ENCODE data around the gene NECAP2. TPM values are rescaled to one million over a fixed set of nuclear protein-coding genes. Genes with fewer than 3 reads are reported as not detected.

The NECAP2 gene
- 57.0 and 57.7 TPM in 2 replicates for total RNA-seq

DNA sequence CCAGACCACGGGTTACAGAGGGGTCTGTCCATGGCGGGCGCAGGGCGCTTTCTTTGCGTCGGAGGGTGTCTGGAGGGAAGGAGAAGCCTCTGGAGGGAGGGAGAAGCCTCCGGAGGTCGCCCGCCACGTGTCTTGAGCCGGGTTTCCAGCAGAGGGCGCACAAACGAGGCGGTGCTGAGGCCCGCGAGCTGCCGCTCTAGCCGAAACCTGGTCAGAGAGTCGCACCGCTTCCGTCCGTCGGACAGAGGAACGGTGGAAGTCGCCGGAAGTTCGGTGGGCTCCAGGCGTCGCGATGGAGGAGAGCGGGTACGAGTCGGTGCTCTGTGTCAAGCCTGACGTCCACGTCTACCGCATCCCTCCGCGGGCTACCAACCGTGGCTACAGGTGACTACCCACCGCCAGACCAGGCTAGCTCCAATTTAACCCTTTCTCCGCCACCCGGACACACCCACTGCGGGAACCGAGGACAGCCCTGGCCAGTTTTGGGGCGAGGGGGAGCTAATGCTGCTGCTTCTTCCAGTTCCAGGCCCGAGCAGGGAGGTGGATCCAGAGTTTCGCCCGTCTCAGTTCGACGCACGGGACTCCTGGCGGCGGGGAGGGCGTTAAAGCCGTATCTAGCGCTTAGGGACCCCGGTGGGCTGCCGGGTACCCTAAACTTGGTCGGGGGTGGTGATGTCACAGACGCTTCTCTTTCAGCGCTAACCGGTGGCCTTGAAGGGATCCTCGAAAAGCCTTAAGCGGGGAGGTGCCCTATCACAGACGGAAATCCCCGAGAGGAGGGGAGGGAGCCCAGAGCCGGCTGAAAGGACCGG, at the start of gene NECAP2:
Gene NECAP2 (plus strand): TSS at position 255 of the 812 bp plus-strand sequence. CDS start 38 bp downstream, at position 293.

DNA sequence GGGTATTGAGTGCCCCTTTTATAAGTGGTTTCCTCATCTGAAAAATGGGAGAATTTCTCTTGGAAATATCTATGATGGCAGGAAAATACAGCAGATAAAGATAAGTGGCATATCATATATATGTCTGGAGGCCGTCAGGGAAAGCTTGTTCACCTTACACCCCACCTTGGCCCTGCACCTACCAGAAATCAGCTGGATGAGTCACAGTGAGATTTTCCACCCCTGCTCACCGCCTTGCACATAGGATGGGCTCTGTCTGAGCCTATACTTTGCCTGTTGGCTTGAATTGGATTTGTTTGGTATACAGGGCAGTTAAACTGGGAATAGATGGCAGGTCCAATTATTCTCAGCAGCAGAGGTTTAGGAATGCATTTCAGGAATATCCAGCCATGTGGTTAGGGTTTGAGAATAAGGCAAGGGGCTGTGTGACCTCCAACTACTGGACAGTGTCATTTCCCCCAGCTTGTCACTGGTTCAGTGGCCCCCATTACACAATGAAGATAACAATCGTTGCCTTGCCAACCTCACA, 3.5 kb upstream of the NECAP2 start, which contains the start of gene SPATA21:
Gene SPATA21 (minus strand): TSS at position 479 of the 529 bp plus-strand sequence. CDS start 6,053 bp downstream, outside the sequence.

Other genes with a start within 250 kb of the NECAP2 start
- 26.7 and 28.1 TPM in 2 replicates for gene ARHGEF19, start 228.1 kb upstream of the NECAP2 start, total RNA-seq
- 3.7 and 6.5 TPM in 2 replicates for gene CPLANE2, start 203.5 kb upstream of the NECAP2 start, total RNA-seq
- gene FBXO42, start 88.2 kb upstream of the NECAP2 start, total RNA-seq = 7.3 and 15.2 TPM in 2 replicates
- gene SZRD1, start 73.5 kb upstream of the NECAP2 start, total RNA-seq = 54.9 and 59.5 TPM in 2 replicates
- not detected in 2 replicates for gene SPATA21, start 3.3 kb upstream of the NECAP2 start, total RNA-seq
- under 0.01 TPM in 2 replicates for gene RNU1-1, start 73.6 kb downstream of the NECAP2 start, total RNA-seq
- 5.9 and 8.8 TPM in 2 replicates for gene NBPF1, start 172.8 kb downstream of the NECAP2 start, total RNA-seq
- under 0.01 TPM in 2 replicates for gene RNU1-3, start 226.2 kb downstream of the NECAP2 start, total RNA-seq